Activated naive CD8-positive, alpha-beta T cell treated with anti-CD3 and anti-CD28 coated beads, Interleukin-2, amount 50 U/mL, for 16 hours (primary cell): ENCODE data around the gene PLCG1.

Source experiments
- DNase-seq: peaks from one replicate; pipeline ENCODE4 v3.0.0-alpha.2; 2020; ENCODE audit warnings: low read depth, low spot score

The PLCG1 gene

DNA sequence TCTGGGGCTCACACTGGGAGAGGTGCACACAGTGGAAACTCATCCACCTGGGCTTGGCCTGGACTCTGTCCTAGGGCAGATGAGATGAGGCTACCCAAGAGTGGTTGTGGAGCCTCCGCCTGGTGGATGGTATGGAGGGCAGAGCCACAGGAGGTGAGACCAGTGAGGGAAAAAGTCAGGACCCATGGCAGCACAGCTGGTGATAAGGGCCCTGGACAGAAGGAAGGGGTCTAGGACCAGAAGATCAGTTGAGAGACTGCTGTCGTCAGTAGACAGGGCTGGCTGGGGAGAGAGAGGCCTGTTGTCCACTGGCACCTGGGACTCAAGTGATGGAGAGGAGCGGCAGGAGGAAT, 29.8 kb downstream of the PLCG1 start:
- DNase-seq: no peak

DNA sequence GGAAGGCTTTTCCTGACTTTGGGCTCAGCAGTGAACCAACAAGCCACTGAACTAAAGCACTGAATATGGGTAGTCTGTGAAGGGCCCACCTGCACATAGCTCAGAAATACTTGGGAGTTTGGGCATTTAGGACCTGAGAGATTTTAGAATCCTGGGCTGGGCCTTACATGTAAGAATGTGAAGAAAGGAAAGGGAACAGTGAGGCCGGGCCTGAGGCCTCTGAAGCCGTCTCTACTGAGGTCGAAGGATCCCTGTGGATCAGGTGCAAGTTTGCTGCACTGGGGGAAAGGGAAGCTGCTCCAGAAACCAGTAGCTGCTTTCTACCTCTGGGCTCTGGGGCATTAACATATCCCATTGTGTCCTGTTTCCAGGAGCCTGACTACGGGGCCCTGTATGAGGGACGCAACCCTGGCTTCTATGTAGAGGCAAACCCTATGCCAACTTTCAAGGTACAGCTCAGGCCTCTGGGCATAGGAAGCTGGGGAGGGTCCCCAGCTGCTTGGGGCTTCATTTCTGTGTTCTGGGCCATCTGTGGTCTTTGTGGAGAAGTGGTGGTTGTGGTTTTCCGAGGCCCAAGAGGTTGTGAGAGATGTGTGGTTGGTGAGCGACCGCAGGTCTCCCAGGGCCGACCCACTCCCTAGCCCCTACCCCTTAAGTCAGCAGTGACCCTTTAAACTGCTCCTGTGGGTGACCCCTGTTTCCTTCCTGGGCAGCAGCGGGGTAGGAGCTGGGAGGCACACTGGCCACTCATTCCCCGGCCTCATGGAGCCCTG, 30.3 kb downstream of the PLCG1 start:
- DNase-seq: no peak

DNA sequence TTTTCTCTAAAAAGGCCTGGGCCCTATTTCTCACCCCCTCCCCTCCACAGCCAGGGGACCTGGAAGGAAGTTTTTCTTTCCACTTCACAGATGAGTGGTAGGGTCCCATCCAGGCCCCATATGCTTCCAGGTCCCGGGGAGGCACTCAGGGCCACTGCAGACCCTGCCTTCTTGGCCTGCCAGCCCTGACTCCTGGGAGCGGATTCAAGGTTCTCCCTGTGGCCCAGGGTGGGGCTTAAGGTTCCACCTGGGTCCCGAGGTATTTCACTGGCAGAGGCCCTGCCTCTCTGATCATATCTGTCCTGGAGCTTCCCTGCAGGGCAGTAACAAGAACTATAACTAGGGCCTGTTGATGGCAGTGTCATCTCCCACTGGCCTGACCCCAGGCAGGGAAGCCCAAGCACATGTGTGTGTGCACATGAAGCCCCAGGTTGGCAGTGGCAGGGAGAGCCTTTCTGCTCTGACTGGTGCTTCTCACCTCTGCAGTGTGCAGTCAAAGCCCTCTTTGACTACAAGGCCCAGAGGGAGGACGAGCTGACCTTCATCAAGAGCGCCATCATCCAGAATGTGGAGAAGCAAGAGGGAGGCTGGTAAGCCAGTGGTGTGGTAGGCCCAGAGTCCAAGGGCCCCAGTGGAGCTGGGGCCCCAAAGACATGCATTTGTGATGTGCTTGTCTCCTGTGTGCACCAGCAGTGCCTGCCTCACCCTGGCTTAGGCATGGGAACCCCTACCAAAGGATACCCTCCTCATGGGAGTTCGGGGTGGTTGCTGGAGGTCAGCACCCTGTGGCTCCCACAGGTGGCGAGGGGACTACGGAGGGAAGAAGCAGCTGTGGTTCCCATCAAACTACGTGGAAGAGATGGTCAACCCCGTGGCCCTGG, 31.2 kb downstream of the PLCG1 start:
- no peak for DNase-seq

DNA sequence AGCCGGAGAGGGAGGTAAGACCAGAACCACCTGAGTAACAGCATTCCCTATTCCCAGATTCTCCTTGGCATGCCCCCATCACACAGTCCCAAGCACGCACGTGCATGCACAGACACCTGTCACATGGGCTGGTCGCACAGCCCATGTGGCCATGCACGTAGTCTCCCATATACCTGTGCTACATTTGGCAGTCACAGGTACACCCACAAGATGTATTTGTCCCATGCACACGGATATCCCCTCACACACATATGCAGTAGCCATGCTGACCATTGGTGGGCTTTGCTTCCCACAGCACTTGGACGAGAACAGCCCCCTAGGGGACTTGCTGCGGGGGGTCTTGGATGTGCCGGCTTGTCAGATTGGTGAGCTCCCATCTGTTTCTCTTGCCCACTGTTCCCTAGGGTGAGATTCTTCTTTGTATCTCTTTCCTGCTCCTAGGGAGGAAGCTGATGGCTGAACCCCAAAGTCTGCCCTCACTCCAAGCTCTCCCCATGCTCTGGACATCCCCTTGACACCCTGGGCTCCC, 31.9 kb downstream of the PLCG1 start:
- no peak for DNase-seq

- no peak for DNase-seq
These were observed 32.5 kb downstream of the PLCG1 start for GRCh38 chr20:41169791-41170351.

DNA sequence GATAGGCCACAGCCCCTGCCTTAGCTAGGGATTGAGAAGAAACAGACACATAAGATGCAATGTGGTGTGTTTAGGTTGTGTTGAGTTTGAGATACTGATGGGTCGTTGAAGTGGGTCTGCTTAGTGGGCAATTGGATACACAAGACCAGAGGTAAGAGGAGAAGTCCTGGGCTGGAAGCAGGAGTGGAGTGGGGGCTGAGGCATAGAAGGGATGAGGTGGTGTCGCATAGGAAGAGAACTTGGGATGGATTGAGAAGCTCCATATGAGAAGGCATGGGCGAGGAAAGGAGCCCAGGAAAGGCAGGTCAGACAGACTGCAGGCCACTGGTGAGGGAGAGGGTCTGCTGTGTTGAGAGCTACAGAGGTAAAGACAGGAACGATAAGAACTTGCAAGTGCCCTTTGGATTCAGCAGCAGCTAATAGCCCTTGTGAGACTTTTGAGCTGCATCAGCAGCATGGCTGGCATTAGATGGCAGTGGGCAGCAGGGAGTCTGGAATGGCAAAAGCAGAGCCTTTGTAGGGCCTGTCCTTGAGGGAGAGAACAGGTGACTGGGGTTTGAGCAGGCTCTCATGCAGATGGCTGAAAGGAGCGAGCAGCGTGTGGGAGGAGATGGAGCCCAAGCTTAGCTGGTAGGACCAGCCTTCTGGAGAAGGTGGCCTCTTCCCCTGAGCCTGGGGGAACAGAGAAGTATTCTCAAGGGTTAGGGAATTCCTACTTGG, 33.2 kb downstream of the PLCG1 start:
- DNase-seq: no peak

- DNase-seq: no peak
These were observed 34.5 kb downstream of the PLCG1 start for GRCh38 chr20:41171736-41172295.

DNA sequence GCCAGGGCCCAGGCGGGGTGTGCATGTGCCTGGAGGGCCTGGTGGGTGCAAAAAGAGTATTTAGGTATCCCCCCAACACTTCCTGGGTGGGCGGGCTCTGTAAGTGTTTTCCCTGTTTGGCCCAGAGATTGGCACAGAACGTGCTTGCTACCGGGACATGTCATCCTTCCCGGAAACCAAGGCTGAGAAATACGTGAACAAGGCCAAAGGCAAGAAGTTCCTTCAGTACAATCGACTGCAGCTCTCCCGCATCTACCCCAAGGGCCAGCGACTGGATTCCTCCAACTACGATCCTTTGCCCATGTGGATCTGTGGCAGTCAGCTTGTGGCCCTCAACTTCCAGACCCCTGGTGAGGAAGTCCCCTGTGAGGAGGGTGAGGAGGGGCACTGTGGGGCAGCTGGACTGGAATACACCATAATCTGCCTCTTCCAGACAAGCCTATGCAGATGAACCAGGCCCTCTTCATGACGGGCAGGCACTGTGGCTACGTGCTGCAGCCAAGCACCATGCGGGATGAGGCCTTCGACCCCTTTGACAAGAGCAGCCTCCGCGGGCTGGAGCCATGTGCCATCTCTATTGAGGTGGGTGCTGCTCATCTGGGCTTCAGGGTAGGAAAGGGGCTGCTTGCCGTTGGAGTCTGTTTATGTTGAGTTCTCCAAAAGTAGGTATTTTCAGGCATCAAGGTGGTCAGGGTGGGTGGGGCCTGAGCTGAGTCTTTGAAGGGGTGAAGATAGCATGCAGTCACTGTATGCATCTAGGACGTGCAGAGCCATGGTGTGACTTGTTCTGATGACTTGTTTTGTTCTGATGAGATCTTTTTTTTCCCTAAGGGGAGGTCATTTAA, 35.2 kb downstream of the PLCG1 start:
- no peak for DNase-seq

- peak; percentile 41 for DNase-seq
These were observed 35.9 kb downstream of the PLCG1 start for GRCh38 chr20:41173161-41173721.

GRCh38 chr20:41173791-41174341, 36.5 kb downstream of the PLCG1 start:
- no peak for DNase-seq

- DNase-seq: no peak
These were observed 37.0 kb downstream of the PLCG1 start for GRCh38 chr20:41174373-41174772.

DNA sequence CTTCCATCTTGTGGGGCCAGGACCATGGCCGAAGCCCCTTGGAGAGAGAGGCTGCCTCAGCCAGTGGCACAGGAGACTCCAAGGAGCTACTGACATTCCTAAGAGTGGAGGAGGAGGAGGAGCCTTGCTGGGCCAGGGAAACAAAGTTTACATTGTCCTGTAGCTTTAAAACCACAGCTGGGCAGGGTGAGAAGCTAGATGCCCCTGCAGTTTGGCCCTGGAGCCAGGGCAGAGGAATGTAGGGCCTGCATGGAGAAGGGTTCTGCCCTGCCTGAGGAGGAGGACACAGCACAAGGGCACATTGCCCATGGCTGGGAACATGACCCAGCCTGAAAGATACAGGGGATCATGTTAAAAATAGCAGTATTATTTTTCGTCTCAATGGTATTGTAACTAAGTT, 37.4 kb downstream of the PLCG1 start:
- no peak for DNase-seq

GRCh38 chr20:41175201-41175651, 37.9 kb downstream of the PLCG1 start:
- DNase-seq: no peak

DNA sequence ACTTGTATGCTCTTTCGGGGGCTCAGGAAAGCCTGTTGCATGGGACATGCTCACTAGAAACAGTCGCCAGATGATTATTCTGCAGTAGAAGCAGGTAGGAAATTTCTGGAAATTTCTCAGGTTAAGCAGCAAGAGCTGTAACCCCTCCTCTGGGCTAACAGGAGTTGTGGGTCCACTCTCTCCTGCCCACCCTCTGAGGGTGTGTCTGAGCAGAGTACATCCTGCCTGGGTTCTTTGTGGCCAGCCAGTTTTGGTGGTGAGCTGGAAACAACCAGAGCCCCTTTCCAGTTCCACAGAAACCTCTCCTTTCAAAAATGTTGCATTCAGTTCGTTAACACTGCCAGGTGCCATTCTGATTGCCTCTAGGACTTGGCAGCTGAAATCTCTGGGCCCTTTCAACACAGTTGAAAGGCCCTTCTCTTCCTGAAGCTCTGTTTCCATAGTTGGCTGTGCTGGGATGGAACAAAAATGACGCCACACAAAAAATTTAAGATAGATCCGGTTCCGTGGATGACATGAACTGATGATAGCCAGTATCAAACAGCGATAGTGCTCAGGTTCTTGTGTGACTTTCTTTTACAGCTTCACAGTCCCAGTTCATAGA, 38.5 kb downstream of the PLCG1 start:
- DNase-seq: no peak

DNA sequence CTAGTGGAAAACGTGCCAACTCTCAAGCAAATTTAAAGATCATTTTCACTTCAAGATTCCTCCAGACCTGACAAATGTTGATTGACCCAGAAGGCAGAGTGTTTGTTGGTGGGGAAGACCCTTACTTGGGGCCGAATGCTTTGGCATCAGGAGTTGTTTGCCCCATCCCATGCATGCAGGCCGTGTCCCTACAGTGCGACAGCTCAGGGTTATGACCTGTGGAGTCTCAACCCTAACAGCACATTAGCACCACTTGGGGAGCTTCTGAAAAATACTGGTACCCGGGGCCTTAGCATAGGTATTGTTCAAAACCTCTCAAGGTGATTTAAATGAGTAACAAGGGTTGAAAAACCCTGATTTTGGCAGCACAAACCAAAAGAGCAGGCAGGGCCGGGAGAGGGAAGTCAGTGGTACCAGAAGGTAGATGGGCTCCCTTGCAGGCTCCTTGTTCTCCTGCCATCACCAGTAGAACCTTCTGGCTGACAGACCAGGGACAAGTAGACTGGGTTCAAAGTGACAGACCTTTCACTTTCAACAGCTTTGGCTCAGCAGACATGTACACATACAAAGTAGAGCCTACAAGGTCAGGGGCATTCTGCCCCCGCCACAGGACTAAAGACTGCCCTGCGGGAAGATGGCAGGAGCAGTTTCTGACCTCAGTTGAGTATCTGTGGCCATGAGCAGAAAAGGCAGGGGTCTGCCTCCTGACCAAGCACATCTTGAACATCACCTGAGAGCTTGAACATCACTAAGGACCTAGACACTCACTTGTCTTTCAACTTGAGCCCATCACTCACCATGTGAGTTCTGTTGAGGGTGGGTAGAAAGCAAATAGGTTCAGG, 39.6 kb downstream of the PLCG1 start:
- no peak for DNase-seq

DNA sequence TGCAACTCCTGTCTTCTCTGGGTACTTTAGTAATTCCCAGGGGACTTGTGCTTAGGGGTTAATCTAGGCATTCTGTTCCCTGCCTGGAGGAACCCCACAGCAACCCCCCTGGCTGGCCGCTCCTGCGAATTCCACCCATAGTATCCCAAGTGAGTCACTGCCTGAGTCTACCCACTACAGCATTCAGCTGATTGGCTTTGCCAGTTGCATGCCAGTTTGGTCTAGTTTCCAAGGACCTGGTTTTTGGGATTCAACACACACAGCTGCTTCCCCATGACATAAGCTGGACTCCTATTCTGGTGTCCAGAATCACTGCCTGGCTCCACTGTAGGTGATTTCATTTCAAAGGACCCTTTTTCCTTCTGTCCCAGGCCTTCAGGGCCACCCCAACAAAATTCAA, 40.3 kb downstream of the PLCG1 start:
- no peak for DNase-seq

DNA sequence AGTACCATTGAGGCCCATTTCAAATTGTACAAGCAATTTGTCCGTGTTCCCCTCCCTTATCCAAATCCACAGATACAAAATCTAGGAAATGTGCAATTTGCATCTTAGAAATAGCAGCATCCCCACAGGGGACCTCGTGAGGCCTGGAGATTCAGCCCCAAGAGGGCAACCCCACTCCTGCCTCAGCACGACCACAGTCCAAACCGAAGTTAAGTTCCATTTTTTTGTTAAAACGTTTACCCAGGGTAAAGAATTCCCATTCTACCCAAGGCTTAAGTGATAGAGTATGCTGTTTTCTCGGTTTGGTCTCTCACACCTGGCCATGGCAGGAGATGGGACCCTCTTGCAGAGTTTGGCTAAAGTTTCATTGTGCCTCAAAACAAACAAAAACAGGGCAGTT, 41.2 kb downstream of the PLCG1 start:
- DNase-seq: no peak

DNA sequence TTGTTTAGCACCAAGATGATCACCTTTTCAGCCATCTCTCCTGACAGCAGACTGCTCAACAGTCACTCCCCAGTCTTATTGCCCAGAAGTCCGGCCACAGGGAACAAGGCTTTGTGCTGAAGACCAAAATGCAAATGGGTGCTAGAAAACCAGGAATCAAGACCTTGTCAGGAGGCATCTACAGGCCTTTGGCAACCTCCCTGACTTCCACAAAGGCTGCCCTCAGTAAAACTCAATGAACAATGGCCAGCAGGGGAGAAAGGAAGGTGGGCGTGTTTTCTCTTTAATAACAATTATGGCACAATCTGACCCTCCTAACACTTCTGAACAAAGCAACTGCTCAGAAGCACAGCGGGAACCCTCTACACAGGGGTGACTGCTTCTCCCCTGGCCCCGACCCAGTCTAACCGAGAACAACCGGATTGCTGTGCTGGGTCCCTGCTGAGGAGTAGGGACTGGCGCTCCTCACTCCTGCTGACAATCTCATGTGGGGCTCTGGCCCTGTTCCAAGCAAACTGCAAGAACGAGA, 41.6 kb downstream of the PLCG1 start:
- no peak for DNase-seq
